EH (cell line): ENCODE results near the gene GEMIN8.

Source experiments
- DNase-seq: peaks from one replicate; pipeline ENCODE4 v3.0.0-alpha.2; 2015; ENCODE audit warnings: low read depth

Gene GEMIN8

DNA sequence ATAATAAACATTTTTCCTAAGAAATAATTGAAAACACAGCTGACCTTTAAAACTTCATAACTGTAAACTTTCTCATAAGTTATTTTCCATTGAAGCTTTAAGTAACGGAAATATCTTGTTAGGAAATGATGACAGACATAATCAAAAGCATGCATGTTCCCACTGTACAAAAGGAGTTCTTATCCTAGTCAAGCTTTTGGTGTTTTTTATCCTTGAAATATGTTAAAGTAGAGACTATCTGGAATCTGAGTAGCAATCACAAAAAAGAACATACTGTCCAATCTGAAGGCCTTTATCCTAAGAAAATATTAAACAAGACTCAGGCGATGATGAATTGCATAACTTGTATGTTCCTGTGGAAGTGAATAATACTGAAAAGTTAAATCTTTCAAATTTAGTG, 14.4 kb downstream of the GEMIN8 start:
- peak; percentile 42 for DNase-seq

DNA sequence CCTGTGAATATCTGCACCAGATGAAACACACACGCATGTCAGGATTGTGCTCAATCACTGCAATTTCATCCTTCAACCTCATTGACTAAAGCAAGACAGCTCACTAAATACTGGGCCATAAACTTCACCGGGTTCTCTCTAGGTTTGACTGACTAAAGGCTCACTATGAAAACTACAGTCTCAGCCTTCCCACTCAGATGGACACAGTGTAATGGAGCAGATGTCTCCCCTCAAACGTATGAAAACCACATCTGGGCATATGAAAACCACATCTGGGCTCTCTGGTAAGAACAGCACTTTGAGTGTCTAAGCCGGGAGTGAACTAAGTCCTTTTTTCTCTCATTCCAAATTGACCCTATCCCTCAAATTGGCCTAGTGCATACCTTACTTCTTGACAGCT, 15.2 kb downstream of the GEMIN8 start:
- DNase-seq = no peak

DNA sequence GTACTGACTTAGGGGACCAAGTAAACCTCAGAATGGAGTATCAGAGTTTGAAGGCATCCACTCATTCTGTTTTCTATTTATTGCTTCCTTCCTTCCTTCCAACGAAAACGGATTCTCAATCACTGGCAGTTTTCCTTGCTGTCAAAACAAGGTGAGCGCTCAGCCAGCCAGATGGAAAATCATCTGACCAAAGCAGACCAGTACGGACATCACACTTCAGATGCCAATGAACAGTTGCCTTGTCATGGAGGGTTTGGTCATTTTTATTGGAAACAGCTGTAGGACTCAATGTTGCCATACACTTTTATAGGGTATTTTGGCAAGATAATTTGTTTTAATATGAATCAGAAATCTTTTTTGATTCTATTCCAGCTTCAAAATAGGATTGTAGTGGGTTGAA, 16.6 kb downstream of the GEMIN8 start:
- DNase-seq = peak; percentile 46

DNA sequence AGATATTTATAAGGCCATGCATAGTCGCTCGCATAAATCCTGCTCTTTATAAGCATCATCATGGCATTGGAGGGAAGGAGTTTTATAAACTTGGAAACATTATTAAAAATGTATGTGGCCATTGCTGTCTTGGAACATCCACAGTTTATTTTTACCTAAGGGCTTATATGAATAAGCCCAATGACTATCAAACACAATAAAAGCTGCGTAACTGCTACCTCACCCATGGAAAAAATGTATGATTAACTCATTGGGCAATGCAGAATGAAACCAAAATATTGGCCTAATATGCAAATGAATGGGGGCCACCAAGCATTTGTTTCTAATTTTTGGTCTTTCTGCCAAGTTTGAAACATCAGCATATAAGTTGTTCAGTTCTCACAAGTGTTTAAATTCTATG, 19.1 kb downstream of the GEMIN8 start:
- DNase-seq = peak; percentile 31

GRCh38 chrX:14006540-14006939, 23.2 kb downstream of the GEMIN8 start:
- peak; percentile 6 for DNase-seq

DNA sequence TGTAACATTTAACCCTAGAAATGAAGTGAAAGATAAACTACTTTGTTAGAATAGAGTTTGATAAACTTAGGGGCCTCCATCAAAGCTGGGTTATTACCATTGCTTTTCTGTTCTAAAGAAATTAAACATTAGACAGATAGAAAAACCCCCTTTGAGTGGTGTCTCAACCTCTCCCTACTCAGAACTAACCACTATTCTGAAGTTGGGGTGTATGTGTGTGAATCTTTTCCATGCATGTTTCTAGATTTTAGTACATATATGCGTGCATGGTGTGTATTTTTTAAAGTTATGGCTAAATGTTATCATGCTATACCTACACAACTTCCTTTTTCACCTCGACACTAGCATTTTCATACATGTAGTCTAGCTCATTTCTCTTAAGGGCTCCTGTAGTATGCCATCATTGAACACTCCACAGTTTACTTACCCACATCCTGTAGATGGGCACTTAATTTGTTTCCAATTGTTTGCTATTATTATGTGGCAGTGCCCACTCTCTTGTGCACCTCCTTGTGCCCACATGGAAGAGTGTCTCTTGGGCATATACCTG, 25.7 kb downstream of the GEMIN8 start:
- DNase-seq = no peak

- no peak for DNase-seq
These were observed 26.7 kb downstream of the GEMIN8 start for GRCh38 chrX:14003028-14003427.

GRCh38 chrX:13996650-13997049, 33.0 kb downstream of the GEMIN8 start:
- DNase-seq = no peak

DNA sequence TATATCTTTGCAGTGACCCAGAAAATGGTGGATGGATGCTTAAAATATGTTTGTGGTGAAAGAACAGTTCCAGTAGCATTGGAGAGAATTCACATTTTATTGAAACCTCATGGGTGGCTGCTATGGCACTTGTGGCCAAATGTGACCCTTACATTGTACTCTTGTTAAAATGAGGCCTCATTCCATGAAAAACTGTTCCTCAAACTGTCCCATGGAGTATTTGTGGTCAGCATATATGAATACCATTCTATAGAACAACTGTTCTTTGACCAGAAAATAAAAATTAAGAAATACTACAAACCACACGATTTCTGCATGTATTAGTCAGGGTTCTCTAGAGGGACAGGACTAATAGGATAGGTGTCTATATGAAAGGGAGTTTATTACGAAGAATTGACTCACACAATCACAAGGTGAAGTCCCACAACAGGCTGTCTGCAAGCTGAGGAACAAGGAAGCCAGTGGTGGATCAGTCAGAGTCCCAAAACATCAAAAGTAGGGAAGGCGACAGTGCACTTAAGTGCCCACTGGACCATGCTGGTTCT, 35.1 kb downstream of the GEMIN8 start:
- DNase-seq = no peak

DNA sequence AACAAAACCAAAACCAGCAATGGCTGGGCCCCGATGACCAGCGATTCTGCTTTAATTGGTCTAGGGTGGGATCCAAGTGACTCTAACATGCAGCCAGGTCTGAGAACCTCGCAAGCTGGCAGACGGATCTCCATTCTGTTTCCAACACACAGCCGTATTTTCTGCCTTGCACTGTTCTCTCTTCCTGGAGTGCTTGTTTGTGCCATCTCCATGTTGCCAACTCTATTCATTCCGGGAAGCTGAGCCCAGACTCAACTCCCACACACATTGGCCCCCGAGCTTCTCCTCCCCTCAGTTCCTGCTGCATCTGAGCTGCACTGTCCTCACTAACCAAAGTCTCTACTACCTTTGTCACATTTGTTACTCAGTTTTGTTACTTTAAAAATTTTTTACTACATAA, 35.6 kb downstream of the GEMIN8 start:
- no peak for DNase-seq

DNA sequence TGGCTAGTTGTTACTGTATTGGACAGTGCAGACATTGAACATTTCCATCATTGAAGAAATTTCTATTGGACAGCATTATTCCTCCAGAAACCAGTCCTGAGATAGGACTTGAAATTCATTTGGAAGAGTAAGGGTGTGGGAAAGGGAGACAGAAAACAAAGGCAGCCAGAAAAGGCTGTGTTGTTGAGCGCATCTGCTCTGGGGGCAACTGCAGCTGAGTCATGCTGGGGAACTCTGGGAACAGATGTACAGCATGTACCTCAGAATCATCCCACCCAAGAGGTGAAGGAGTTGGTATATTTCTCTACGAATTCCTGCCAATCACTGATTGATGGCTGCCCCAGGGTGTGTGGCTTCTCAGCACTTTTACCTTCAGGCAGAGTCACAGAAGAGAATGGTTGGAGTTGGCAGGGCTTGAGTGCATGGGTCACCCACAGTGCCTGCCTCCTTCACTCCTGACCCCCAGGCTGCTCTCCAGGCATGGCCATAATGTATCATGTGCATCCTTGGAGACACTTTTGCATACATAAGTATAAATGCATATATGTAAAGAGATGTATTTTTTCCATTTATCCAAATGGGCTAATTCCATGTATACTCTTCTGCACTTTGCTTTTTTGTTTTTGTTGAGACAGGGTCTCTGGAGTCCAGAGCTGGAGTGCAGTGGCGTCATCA, 39.4 kb downstream of the GEMIN8 start:
- no peak for DNase-seq

DNA sequence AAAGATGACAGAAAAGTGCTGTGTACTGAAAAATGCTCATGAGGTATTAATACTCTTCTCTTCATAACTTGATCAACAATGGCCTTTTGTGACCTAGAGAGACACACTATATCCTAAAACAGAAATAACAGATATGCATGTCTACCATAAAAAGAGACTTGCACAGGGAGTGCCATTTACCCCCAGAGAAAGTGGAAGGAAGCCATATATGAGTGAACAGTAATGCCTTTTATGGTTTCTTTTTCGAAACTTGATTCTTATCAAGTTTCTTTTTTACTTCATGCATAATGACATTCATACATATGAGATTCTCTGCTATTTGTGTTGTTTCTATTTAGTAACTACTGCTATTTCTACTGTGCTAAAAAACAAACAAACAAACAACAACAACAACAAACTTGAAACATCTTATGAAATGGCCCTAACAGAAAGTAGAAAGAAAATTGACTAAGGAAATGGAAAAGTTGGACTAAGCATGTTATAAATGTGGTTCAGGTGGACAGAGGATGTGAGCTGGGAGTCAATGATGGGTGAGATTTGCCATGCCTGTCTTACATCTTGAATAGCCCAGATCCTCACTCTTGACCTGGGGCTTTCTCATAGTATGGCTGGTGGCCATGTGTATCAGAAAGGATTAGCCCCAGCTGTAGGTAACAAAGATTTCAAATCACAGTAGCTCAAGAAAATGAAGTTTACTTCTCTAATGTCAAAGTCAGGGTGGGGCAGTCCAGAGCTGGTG, 43.8 kb downstream of the GEMIN8 start:
- no peak for DNase-seq

DNA sequence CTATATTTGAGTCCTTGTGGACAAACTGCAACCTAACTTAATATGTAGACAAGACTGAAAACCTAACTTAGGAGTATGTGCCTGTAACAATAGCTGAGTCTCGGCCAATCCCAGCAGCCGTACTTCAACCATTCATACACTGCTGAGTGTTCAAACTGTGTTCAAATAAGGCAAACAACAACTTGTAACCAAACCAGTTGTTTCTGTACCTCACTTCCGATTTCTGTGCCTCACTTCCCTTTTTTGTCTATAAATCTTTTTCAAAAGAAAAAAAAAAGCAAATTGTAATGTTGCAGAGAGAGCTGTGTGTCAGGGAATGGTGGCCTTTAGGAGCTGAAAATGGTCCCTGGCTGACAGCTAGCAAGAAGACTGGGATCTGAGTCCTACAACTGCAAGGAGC, 46.0 kb downstream of the GEMIN8 start:
- DNase-seq = no peak

DNA sequence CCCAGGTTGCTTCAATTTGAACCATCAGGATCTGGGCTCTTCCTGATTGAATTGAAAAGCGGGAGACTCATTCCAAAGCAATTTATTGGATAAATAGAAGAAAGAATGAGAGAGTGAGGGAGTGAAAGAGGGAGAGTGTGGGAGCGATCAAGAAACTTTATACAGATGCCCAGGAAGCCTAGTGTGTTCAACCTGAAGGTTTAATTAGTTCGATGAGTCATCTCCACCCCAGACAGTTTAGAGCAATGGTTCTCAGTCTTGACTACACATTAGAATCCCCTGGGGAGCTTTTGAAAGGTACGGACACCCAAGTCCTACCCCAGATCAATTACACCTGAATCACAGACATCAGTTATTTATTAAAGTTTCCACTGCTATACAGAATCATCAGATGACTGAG, 61.5 kb downstream of the GEMIN8 start:
- DNase-seq = no peak

- no peak for DNase-seq
These were observed 62.1 kb downstream of the GEMIN8 start for GRCh38 chrX:13967636-13968035.

GRCh38 chrX:13966793-13967125, 62.9 kb downstream of the GEMIN8 start:
- DNase-seq = no peak

GRCh38 chrX:13966071-13966792, 63.5 kb downstream of the GEMIN8 start:
- DNase-seq = no peak

DNA sequence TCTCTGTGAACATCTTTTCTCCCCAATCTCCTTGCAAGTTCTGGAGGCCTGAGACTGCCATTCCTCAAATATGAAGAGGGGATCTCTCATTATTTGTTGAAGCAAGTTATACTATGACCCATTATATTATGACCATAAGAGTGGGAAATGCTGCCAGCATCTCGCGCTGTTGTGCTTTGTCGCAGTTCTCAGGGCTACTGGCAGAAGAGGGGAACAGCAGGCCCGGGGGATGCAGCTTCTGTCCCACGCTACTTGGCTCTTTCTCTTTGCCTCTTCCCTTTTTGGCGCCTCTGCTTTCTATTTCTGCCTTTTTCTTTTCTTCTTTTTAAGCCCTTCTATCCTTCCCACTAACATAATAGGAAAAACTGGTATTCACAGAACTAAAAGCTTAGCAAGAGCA, 64.2 kb downstream of the GEMIN8 start:
- no peak for DNase-seq

- DNase-seq = no peak
These were observed 72.7 kb downstream of the GEMIN8 start for GRCh38 chrX:13956998-13957397.
